Trophoblast cell (in vitro differentiated cells and primary cell): Measurements from ENCODE around the gene CHST9.

Experiments
- DNase-seq, 2 donors: peaks; one replicate each; pipeline ENCODE4 v3.0.0-alpha.2; 2016
- H2AFZ ChIP-seq: 2 replicates; pipeline ENCODE4 v1.6.1; 2013; ENCODE audit warnings: low read length, moderate library complexity, mild to moderate bottlenecking; ENCODE audit not compliant: insufficient read depth, poor library complexity
- H2AK5ac ChIP-seq: 2 replicates; pipeline ENCODE4 v1.6.1; 2013; ENCODE audit warnings: mild to moderate bottlenecking, low read length
- H2BK120ac ChIP-seq: 2 replicates; pipeline ENCODE4 v1.6.1; 2013; ENCODE audit warnings: low read length, mild to moderate bottlenecking, moderate library complexity; ENCODE audit not compliant: insufficient read depth, poor library complexity
- H2BK12ac ChIP-seq: 2 replicates; pipeline ENCODE4 v1.6.1; 2013; ENCODE audit warnings: mild to moderate bottlenecking, low read length, moderate library complexity
- H2BK5ac ChIP-seq: 2 replicates; pipeline ENCODE4 v1.6.1; 2013; ENCODE audit warnings: low read length, low read depth, moderate library complexity, mild to moderate bottlenecking; ENCODE audit not compliant: poor library complexity
- H3K14ac ChIP-seq: 2 replicates; pipeline ENCODE4 v1.6.1; 2013; ENCODE audit warnings: mild to moderate bottlenecking, low read length
- H3K18ac ChIP-seq: 2 replicates; pipeline ENCODE4 v1.6.1; 2013; ENCODE audit warnings: mild to moderate bottlenecking, low read length
- H3K23ac ChIP-seq: 2 replicates; pipeline ENCODE4 v1.6.1; 2013; ENCODE audit warnings: low read length
- H3K27ac ChIP-seq: 2 replicates; pipeline ENCODE4 v1.5.1; 2013; ENCODE audit warnings: low read depth, mild to moderate bottlenecking, inconsistent platforms, low read length, moderate library complexity
- H3K27me3 ChIP-seq: 2 replicates; pipeline ENCODE4 v1.6.1; 2013; ENCODE audit warnings: inconsistent platforms, mild to moderate bottlenecking, low read length, moderate library complexity; ENCODE audit not compliant: insufficient read depth
- H3K36me3 ChIP-seq, 2 experiments: 1 replicate in 1 of 2; 2 replicates in 1 of 2; pipeline ENCODE4 v1.6.1; 2013; ENCODE audit warnings: low read length in 2 of 2, mild to moderate bottlenecking in 2 of 2, moderate library complexity in 1 of 2; ENCODE audit not compliant: insufficient read depth in 2 of 2, control insufficient read depth in 1 of 2
- H3K4ac ChIP-seq: 2 replicates; pipeline ENCODE4 v1.6.1; 2013; ENCODE audit warnings: low read depth, mild to moderate bottlenecking, low read length, moderate library complexity
- H3K4me1 ChIP-seq, 2 experiments: 1 replicate in 1 of 2; 2 replicates in 1 of 2; pipeline ENCODE4 v1.6.1; 2013; ENCODE audit warnings: low read length in 2 of 2, mild to moderate bottlenecking in 2 of 2, moderate library complexity in 1 of 2; ENCODE audit not compliant: insufficient read depth in 2 of 2, control insufficient read depth in 1 of 2
- H3K4me2 ChIP-seq: 2 replicates; pipeline ENCODE4 v1.6.1; 2013; ENCODE audit warnings: inconsistent platforms, mild to moderate bottlenecking, low read length, moderate library complexity
- H3K4me3 ChIP-seq: 2 replicates; pipeline ENCODE4 v1.5.1; 2013; ENCODE audit warnings: mild to moderate bottlenecking, low read depth, low read length, inconsistent platforms
- H3K79me1 ChIP-seq: one replicate; pipeline ENCODE4 v1.6.1; 2013; ENCODE audit warnings: low read length
- H3K79me2 ChIP-seq: 2 replicates; pipeline ENCODE4 v1.6.1; 2013; ENCODE audit warnings: low read length, mild to moderate bottlenecking; ENCODE audit not compliant: control insufficient read depth, insufficient read depth, poor library complexity
- H3K9ac ChIP-seq: 2 replicates; pipeline ENCODE4 v1.6.1; 2013; ENCODE audit warnings: mild to moderate bottlenecking, low read length
- H3K9me3 ChIP-seq: 2 replicates; pipeline ENCODE4 v1.6.1; 2013; ENCODE audit warnings: low read depth, mild to moderate bottlenecking, control low read depth, inconsistent platforms, low read length; ENCODE audit not compliant: insufficient read depth
- H4K12ac ChIP-seq: 2 replicates; pipeline ENCODE4 v1.6.1; 2013; ENCODE audit warnings: low read depth, mild to moderate bottlenecking, low read length, moderate library complexity
- H4K8ac ChIP-seq: 2 replicates; pipeline ENCODE4 v1.6.1; 2013; ENCODE audit warnings: low read depth, mild to moderate bottlenecking, low read length, moderate library complexity
- H4K91ac ChIP-seq: one replicate; pipeline ENCODE4 v1.6.1; 2013; ENCODE audit warnings: low read depth, mild to moderate bottlenecking, low read length, moderate library complexity
- WGBS: extraction: QIAGEN DNeasy Blood & Tissue Kit; methylation state at CpG from one replicate; pipeline ENCODE4 v1.1.7; 2013; ENCODE audit warnings: missing lambda C conversion rate; ENCODE audit not compliant: insufficient read length, insufficient coverage; ENCODE audit errors: extremely low coverage; 5-methylcytosine and 5-hydroxymethylcytosine counted together

The CHST9 gene

DNA sequence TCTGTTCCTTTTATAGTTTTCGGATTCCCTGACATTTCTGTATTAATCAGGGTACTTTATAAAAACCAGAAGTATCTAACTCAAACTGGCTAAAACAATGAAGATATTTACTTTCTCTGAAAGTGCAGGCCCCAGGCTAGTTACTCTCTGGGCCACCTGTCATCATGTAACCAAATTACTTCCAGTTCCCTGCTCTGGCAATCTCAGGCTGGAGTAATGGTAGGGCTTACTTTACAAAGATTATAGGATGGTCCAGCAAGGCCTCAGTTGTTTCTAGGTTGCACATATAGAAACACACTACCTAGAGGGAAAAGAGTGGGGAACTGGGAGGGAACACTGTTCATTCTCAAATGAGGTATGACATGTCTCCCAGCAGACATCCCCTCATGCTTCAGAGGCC is 74.8 kb downstream of the CHST9 start:
- Histone ChIP-seq H3K4me1 (no peaks in the 10 kb centered on the region), H3K4me3 (no peak overlapping the region), H3K9ac (no peak overlapping the region), H3K9me3 (no peaks in the 10 kb centered on the region), H2BK5ac (no peak overlapping the region), H3K36me3 (no peaks in the 10 kb centered on the region), H3K14ac (no peak overlapping the region), H4K12ac (no peak overlapping the region), H3K79me1 (no peaks in the 10 kb centered on the region), H3K4ac (no peak overlapping the region), H2BK120ac (no peak overlapping the region), H3K27ac (no peak overlapping the region), H4K91ac (no peak overlapping the region), H2AK5ac (no peak overlapping the region), H2AFZ (no peak overlapping the region), H3K23ac (no peak overlapping the region), H4K8ac (no peak overlapping the region), H3K79me2 (no peaks in the 10 kb centered on the region), H2BK12ac (no peak overlapping the region), H3K27me3 (no peaks in the 10 kb centered on the region), H3K4me2 (no peak overlapping the region), H3K18ac (no peak overlapping the region)
- no CpG with 5 or more reads among the region's 1 CpG for WGBS
- DNase-seq = no peak

DNA sequence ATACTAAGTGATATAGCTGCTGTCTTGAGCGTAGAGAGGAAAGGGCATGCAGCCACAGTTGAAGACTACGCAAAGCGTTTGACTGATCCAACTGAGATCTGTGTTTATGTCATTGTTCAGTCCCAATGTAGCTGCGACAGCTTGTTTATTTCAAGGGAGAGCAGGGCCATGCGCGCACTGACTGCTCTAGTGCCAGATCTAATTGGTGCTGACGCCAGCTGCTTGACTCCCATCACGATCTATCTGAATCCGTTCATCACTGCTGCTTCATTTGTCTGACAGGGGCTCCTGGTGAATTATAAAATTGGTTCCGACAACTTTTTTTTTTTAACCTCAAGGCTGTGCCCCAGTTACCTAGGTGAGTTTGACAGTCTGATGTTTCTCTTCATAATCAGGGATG is 75.7 kb downstream of the CHST9 start:
- Histone ChIP-seq H2AK5ac (no peak overlapping the region), H3K9ac (no peak overlapping the region), H3K36me3 (no peaks in the 10 kb centered on the region), H4K91ac (no peak overlapping the region), H2BK120ac (no peak overlapping the region), H2BK5ac (no peak overlapping the region), H3K4ac (no peak overlapping the region), H3K18ac (no peak overlapping the region), H3K27me3 (no peaks in the 10 kb centered on the region), H2AFZ (no peak overlapping the region), H3K14ac (no peak overlapping the region), H3K4me1 (no peaks in the 10 kb centered on the region), H3K23ac (no peak overlapping the region), H3K4me2 (no peak overlapping the region), H3K9me3 (no peaks in the 10 kb centered on the region), H2BK12ac (no peak overlapping the region), H3K79me1 (no peaks in the 10 kb centered on the region), H3K27ac (no peak overlapping the region), H3K4me3 (no peak overlapping the region), H4K8ac (no peak overlapping the region), H3K79me2 (no peaks in the 10 kb centered on the region), H4K12ac (no peak overlapping the region)
- no CpG with 5 or more reads among the region's 10 CpGs for WGBS
- DNase-seq = no peak

DNA sequence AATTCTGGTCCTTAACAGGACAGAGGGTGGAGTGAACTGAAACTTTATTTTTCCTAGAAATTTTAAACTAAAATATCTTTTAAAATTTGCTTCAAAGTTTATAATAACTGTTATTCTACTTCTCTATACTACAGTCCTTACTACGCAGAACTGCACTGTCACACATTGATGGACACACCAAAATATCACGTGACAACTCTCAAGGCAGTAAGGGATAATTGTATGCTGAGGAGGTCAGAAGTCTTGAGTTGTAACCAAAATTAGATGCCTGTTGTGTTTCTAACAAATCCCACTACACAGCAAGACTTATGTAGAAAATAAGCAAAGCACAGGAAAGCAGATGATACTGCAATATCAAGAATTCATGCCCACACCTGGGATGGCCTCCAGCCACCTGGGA is 76.3 kb downstream of the CHST9 start:
- no peak overlapping the region for H3K4me3 ChIP-seq
- H2BK12ac ChIP-seq = no peak overlapping the region
- no peak overlapping the region for H2BK120ac ChIP-seq
- no peak overlapping the region for H4K12ac ChIP-seq
- H3K4me2 ChIP-seq = no peak overlapping the region
- no peak overlapping the region for H3K27ac ChIP-seq
- H3K14ac ChIP-seq = no peak overlapping the region
- H3K9me3 ChIP-seq = no peaks in the 10 kb centered on the region
- H3K79me1 ChIP-seq = no peaks in the 10 kb centered on the region
- H3K9ac ChIP-seq = no peak overlapping the region
- no peaks in the 10 kb centered on the region for H3K4me1 ChIP-seq
- H3K79me2 ChIP-seq = no peaks in the 10 kb centered on the region
- H2AK5ac ChIP-seq = no peak overlapping the region
- no peak overlapping the region for H3K23ac ChIP-seq
- H3K18ac ChIP-seq = no peak overlapping the region
- WGBS = no CpG with 5 or more reads among the region's 2 CpGs
- no peak overlapping the region for H2AFZ ChIP-seq
- H3K4ac ChIP-seq = no peak overlapping the region
- DNase-seq = no peak
- H4K8ac ChIP-seq = no peak overlapping the region
- no peak overlapping the region for H2BK5ac ChIP-seq
- H3K36me3 ChIP-seq = no peaks in the 10 kb centered on the region
- no peaks in the 10 kb centered on the region for H3K27me3 ChIP-seq
- H4K91ac ChIP-seq = no peak overlapping the region

DNA sequence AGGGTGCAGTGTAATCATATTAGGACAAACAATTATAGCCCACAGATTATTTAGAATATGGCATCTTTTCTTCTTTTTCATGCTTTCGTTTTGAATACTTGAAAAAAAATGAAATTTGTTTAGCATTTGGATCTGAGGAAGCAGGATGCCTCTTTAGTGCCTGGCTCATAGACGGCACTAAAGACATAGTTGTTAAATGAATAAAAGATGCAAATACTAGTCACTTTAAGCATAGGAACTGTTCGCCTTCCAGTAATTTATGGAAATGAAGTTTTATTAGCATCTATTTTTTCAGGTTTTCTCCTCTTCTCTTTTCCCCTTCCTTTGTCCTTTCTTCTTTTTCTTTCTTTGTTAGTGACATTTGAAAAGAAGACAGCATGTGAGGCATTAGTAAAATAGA is 80.4 kb downstream of the CHST9 start:
- DNase-seq = no peak
- Histone ChIP-seq H3K27ac (no peak overlapping the region), H2BK12ac (no peak overlapping the region), H3K9ac (no peak overlapping the region), H3K79me2 (no peaks in the 10 kb centered on the region), H3K4me1 (no peaks in the 10 kb centered on the region), H3K27me3 (no peaks in the 10 kb centered on the region), H3K23ac (no peak overlapping the region), H4K8ac (no peak overlapping the region), H2BK5ac (no peak overlapping the region), H3K79me1 (no peaks in the 10 kb centered on the region), H3K4me3 (no peak overlapping the region), H3K4me2 (no peak overlapping the region), H4K12ac (no peak overlapping the region), H3K36me3 (no peaks in the 10 kb centered on the region), H3K14ac (no peak overlapping the region), H2BK120ac (no peak overlapping the region), H4K91ac (no peak overlapping the region), H3K9me3 (no peaks in the 10 kb centered on the region), H2AK5ac (no peak overlapping the region), H2AFZ (no peak overlapping the region), H3K4ac (no peak overlapping the region), H3K18ac (no peak overlapping the region)
- no CpG with 5 or more reads among the region's 3 CpGs for WGBS
